Progenitor cell of endocrine pancreas (in vitro differentiated cells): ENCODE measurements around the gene USP30. TPM values are rescaled to one million over a fixed set of nuclear protein-coding genes. Genes with fewer than 3 reads are reported as not detected.
"Not testable (repeated sequence)": the region's sequence is repeated elsewhere in the genome, so short reads cannot be mapped to it uniquely, and the experiment has no call there.

ENCODE experiments used
- DNase-seq: peaks from one replicate; pipeline ENCODE4 v3.0.0; 2021; ENCODE audit warnings: low spot score; ENCODE audit not compliant: unreplicated experiment
- H3K27ac Mint-ChIP-seq: 2 replicates; pipeline ENCODE4 v1.8.0; 2021; ENCODE audit warnings: mild to moderate bottlenecking, moderate library complexity, mixed read lengths
- H3K27me3 Mint-ChIP-seq: 2 replicates; pipeline ENCODE4 v1.8.0; 2021; ENCODE audit warnings: mixed read lengths
- H3K36me3 Mint-ChIP-seq: 2 replicates; pipeline ENCODE4 v1.8.0; 2022; ENCODE audit warnings: mixed read lengths; ENCODE audit not compliant: insufficient read depth
- H3K4me1 Mint-ChIP-seq: 2 replicates; pipeline ENCODE4 v1.8.0; 2021; ENCODE audit warnings: low read depth, mixed read lengths
- H3K4me3 Mint-ChIP-seq: 2 replicates; pipeline ENCODE4 v1.8.0; 2021; ENCODE audit warnings: low read depth, mild to moderate bottlenecking, moderate library complexity, mixed read lengths
- H3K9me3 Mint-ChIP-seq: 2 replicates; pipeline ENCODE4 v1.8.0; 2021; ENCODE audit warnings: low read depth, mixed read lengths
- total RNA-seq: library from RNA; stranded (reverse); gene quantifications from 2 replicates; pipeline ENCODE4 v1.2.1, GENCODE V29; 2021
- TF ChIP-seq, protein P1 (sequence below): fragments of 200-600 bp; sonication (generic); IDR thresholded peaks from one replicate; pipeline ENCODE4 v1.5.0; 2021; ENCODE audit warnings: antibody characterized with exemption, mild to moderate bottlenecking; ENCODE audit not compliant: unreplicated experiment

Gene USP30
- total RNA-seq, 1 donor from 2014 or later, result 23.0 TPM

DNA sequence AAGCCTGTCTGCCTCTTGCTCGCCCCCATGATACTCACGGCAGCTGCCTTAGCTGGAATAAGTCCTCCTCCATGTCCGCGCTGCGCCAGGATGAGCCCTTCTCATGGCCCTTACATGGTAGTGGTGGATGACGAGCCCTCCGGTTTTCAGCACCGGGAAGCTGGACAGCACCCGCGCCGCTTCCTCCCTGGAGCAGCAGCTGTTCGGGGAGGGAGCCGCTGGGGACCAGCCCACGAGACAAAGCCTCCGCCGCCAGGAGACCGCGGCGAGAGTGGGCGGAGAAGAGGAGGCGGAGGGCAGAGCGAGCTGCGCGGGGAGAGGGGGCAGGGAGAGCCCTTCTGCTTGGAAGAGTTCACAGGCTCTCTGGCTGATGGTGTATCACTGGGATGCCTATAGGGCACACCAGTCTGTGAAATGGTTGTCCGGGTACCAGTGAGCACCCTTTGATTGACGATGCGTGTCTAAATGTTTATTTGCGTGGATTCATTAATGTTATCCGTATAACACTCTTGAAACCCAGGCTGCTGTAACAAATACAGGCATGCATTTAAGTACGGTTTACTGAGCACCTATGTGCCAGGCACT, 31.5 kb upstream of the USP30 start, which contains the start of gene SVOP:
TSS of gene SVOP (minus strand) at position 273 of the 585 bp plus-strand sequence. CDS start at position 73, 200 bp downstream.
- Mint-ChIP-seq H3K27me3 (peaks cover 18% of the 10 kb centered on the region), H3K9me3 (no peaks in the 10 kb centered on the region), H3K36me3 (no peaks in the 10 kb centered on the region), H3K4me1 (no peaks in the 10 kb centered on the region), H3K27ac (no peak within 1 kb of the TSS), H3K4me3 (peak within 1 kb of the TSS; percentile 47)
- peak; percentile 90 for DNase-seq
- TF ChIP-seq, protein P1, sequence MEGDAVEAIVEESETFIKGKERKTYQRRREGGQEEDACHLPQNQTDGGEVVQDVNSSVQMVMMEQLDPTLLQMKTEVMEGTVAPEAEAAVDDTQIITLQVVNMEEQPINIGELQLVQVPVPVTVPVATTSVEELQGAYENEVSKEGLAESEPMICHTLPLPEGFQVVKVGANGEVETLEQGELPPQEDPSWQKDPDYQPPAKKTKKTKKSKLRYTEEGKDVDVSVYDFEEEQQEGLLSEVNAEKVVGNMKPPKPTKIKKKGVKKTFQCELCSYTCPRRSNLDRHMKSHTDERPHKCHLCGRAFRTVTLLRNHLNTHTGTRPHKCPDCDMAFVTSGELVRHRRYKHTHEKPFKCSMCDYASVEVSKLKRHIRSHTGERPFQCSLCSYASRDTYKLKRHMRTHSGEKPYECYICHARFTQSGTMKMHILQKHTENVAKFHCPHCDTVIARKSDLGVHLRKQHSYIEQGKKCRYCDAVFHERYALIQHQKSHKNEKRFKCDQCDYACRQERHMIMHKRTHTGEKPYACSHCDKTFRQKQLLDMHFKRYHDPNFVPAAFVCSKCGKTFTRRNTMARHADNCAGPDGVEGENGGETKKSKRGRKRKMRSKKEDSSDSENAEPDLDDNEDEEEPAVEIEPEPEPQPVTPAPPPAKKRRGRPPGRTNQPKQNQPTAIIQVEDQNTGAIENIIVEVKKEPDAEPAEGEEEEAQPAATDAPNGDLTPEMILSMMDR, result no peak

DNA sequence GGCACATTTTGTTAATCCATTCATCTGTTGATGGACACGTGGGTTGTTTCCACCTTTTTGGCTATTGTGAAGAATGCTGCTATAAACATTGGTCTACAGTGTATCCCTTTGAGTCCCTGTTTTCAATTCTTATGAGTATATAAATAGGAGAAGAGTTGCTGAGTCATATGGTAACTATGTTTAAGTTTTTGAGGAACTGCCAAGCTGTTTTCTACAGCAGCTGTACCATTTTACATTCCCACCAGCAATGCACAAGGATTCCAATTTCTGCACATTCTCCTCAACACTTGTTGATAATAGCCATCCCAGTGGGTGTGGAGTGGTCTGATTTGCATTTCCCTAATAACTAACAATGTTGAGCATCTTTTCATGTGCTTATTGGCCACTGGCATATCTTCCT, 24.6 kb upstream of the USP30 start:
- DNase-seq, result no peak
- H3K9me3 Mint-ChIP-seq, result no peaks in the 10 kb centered on the region

DNA sequence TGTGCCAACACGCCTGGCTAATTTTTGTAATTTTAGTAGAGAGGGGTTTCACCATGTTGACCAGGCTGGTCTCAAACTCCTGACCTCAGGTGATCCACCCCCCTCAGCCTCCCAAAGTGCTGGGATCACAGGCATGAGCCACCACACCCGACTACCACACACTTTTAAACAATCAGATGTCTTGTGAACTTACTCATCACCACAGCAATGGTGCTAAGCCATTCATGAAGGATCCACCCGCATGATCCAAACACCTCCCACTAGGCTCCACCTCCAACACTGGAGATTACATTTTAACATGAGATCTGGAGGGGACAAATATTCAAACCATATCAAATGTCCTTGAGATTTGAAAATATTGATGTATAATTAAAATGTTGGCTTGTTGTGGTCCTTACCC, 23.8 kb upstream of the USP30 start:
- peaks cover 14% of the 10 kb centered on the region for H3K27me3 Mint-ChIP-seq
- H3K36me3 Mint-ChIP-seq, DNase-seq, H3K4me1 Mint-ChIP-seq, H3K4me3 Mint-ChIP-seq, H3K27ac Mint-ChIP-seq, H3K9me3 Mint-ChIP-seq: not testable (repeated sequence)

More for the DNA sequence above, 24.6 kb upstream of the USP30 start:
- Mint-ChIP-seq H3K27me3 (peaks cover 16% of the 10 kb centered on the region), H3K27ac (no peak overlapping the region), H3K36me3 (no peaks in the 10 kb centered on the region), H3K4me1 (no peaks in the 10 kb centered on the region), H3K4me3 (no peak overlapping the region)
- TF ChIP-seq, protein P1, result no peak

DNA sequence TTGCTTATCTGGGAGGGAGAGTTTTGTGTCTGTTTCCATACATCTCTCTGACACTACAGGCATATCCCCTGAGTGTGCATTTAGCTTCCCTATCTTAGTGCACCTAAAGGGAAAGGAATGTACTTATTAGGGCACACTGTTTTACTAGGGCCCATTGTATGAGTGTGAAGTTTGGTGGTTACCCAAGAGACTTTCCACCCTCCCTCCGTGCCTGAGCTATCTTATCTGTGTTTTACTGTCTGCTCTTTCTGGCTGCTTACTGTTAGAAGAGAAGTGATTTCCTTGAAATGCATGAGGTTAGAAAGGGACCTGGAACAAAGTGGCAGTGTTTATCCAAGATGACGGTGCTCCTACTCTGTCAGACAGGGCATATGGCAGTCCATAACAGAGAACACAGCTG, 23.0 kb upstream of the USP30 start:
- Mint-ChIP-seq H3K9me3 (no peaks in the 10 kb centered on the region), H3K36me3 (no peaks in the 10 kb centered on the region), H3K4me1 (no peaks in the 10 kb centered on the region), H3K4me3 (no peak overlapping the region), H3K27ac (no peak overlapping the region), H3K27me3 (peaks cover 14% of the 10 kb centered on the region)
- no peak for DNase-seq
- TF ChIP-seq, protein P1, result no peak

DNA sequence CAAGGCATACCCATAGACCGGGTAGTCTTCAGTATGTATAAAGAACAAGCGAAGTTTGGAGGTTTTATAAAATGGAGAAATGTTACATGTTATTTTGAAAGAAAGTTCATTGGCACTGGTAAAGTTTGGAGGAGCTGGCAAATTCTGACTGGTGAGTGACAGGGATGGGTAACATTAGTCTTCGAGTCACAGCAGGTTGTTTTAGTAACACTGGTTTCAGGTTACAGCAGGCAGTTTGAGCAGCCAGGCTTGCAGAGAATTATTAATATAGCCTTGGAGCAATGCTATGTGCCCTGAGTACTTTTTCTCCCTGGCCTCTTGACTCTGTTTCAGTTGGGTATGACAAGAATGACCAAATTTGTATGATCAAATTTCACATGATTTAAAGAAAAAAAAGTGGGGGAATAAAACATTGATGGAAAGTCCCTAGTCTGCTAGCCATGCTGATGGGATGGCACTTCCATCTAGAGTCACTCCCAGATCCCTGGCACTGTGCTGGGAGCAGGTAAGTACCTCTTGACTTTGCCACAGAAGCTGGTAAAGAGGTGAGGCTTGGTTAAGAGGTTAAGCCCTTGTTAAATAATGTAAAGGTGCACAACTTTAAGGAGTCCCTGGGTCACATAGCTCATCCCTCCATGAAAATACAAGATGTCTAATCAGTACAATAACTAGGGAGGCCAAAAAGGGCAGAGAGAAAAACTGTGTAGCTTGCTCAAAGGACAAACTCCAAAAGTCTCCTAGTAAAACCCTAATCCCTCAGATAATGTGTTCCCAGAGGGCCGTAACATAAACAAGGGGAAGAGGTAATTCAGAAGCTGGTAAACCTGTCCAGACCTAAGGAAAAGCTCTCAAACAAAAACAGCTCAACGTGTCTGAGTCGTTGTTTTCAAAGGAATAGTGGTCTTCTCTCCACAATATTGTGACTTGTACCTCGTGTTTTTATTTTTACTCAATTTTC, 18.9 kb upstream of the USP30 start:
- Mint-ChIP-seq H3K27me3 (peaks cover 14% of the 10 kb centered on the region), H3K4me3 (no peak overlapping the region), H3K4me1 (no peaks in the 10 kb centered on the region), H3K36me3 (no peaks in the 10 kb centered on the region), H3K27ac (no peak overlapping the region), H3K9me3 (no peaks in the 10 kb centered on the region)
- TF ChIP-seq, protein P1, result no peak
- no peak for DNase-seq
